Tibial nerve (tissue), 4 donors: ENCODE data around the gene EFCAB14. TPM values are rescaled to one million over a fixed set of nuclear protein-coding genes. Genes with fewer than 3 reads are reported as not detected.
"Not testable (repeated sequence)": the region's sequence is repeated elsewhere in the genome, so short reads cannot be mapped to it uniquely, and the experiment has no call there.

Source experiments
- DNase-seq, 2 donors: peaks; one replicate each; pipeline ENCODE4 v3.0.0-alpha.2; 2019; ENCODE audit warnings: low spot score in 2 of 2
- H3K27ac ChIP-seq, 4 donors: fragments of 200-600 bp; sonication (generic) in 3 of 4; one replicate each; pipeline ENCODE4 v1.5.1; 2017 to 2019; ENCODE audit warnings: mild to moderate bottlenecking in 1 of 4
- H3K27me3 ChIP-seq, 2 donors: fragments of 200-600 bp; sonication (generic) in 1 of 2; one replicate each; pipeline versions ENCODE4 v1.5.1 to v1.6.0; 2017 to 2019
- H3K36me3 ChIP-seq, 3 donors: fragments of 200-600 bp; sonication (generic); one replicate each; pipeline ENCODE4 v1.5.1; 2018 to 2019
- H3K4me1 ChIP-seq, 4 donors: fragments of 200-600 bp; sonication (generic) in 3 of 4; one replicate each; pipeline ENCODE4 v1.5.1; 2017 to 2019
- H3K4me3 ChIP-seq, 4 donors: fragments of 200-600 bp; sonication (generic) in 3 of 4; one replicate each; pipeline ENCODE4 v1.5.1; 2017 to 2019; ENCODE audit warnings: mild to moderate bottlenecking in 1 of 4, moderate library complexity in 1 of 4
- H3K9me3 ChIP-seq, 4 donors: fragments of 200-600 bp; sonication (generic) in 3 of 4; one replicate each; pipeline ENCODE4 v1.5.1; 2017 to 2019
- CTCF ChIP-seq, 5 experiments: fragments of 200-600 bp in 3 of 5; fragments of 450-650 bp in 2 of 5; sonication (generic) in 3 of 5; IDR thresholded peaks; one replicate each; pipeline ENCODE4 v1.5.1; 2016 to 2019; ENCODE audit warnings: antibody characterized with exemption in 5 of 5, mild to moderate bottlenecking in 3 of 5, moderate library complexity in 2 of 5
- EP300 ChIP-seq, 2 donors: sonication (generic); formaldehyde crosslinking; IDR thresholded peaks; one replicate each; pipeline ENCODE4 v1.6.1; 2017; ENCODE audit warnings: antibody characterized with exemption in 2 of 2, mild to moderate bottlenecking in 1 of 2
- POLR2A ChIP-seq, 2 donors: fragments of 450-650 bp; IDR thresholded peaks; one replicate each; pipeline ENCODE4 v1.6.1; 2017; ENCODE audit warnings: antibody characterized with exemption in 2 of 2, mild to moderate bottlenecking in 2 of 2, moderate library complexity in 2 of 2
- WGBS, 2 donors: methylation state at CpG; one replicate each; pipeline ENCODE4 v1.1.5; 2018; 5-methylcytosine and 5-hydroxymethylcytosine counted together
- total RNA-seq, 4 donors: library from RNA; depleted of rRNA; stranded (reverse); fragments of >200 nt; gene quantifications; one replicate each; pipeline ENCODE4 v1.1.0, GENCODE V29; 2016

Gene EFCAB14
- total RNA-seq, 4 donors from 2014 or later, result 81.0 to 106 (median 97.0) TPM

GRCh38 chr1:46721686-46722205, 2.8 kb upstream of the EFCAB14 start:
- no peak overlapping the region for H3K4me3 ChIP-seq
- TF ChIP-seq POLR2A (IDR thresholded peaks at IDR 0.05) (no peak), EP300 (IDR thresholded peaks at IDR 0.05) (no peak), CTCF (IDR thresholded peaks at IDR 0.05) (no peak)
- DNase-seq, result no peak
- H3K36me3 ChIP-seq, result no peaks in the 10 kb centered on the region
- H3K4me1 ChIP-seq, result peaks cover 4 to 26% (median 18%) of the 10 kb centered on the region in 4 donors
- no peak overlapping the region for H3K27ac ChIP-seq
- H3K27me3 ChIP-seq, result no peaks in the 10 kb centered on the region
- no peaks in the 10 kb centered on the region for H3K9me3 ChIP-seq
- WGBS, 2 donors, result 61 to 85% methylated on average over 3 of the region's 3 CpGs

GRCh38 chr1:46721204-46721603, 2.3 kb upstream of the EFCAB14 start:
- 81 to 96% methylated on average over 1 of the region's 1 CpG for WGBS, 2 donors
- TF ChIP-seq CTCF (IDR thresholded peaks at IDR 0.05), result no peak
- TF ChIP-seq POLR2A (IDR thresholded peaks at IDR 0.05), result no peak
- TF ChIP-seq EP300 (IDR thresholded peaks at IDR 0.05), result no peak
- H3K4me3 ChIP-seq, result no peak overlapping the region
- H3K27me3 ChIP-seq, result no peaks in the 10 kb centered on the region
- H3K27ac ChIP-seq, result no peak overlapping the region
- H3K4me1 ChIP-seq, result peaks cover 4 to 32% (median 21%) of the 10 kb centered on the region in 4 donors
- DNase-seq, result no peak
- no peaks in the 10 kb centered on the region for H3K9me3 ChIP-seq
- H3K36me3 ChIP-seq, result no peaks in the 10 kb centered on the region

DNA sequence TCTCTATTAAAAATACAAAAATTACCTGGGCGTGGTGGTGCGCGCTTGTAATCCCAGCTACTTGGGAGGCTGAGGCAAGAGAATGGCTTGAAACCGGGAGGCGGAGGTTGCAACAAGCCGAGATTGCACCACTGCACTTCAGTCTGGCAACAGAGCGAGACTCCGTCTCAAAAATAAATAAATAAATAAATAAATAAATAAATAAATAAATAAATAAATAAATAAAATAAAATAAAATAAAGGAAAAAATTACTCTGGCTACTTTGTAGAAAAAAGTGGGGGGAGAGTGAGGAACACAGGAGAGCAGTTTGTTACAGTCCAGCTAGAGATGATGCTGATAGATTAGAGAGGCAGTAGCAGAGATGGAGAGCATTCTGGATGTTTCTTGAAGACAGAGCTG, 1.4 kb upstream of the EFCAB14 start:
- H3K9me3 ChIP-seq, H3K27ac ChIP-seq, H3K4me3 ChIP-seq, DNase-seq, H3K27me3 ChIP-seq, H3K36me3 ChIP-seq: not testable (repeated sequence)
- 92 to 96% methylated on average over 8 of the region's 8 CpGs for WGBS, 2 donors
- peaks cover 4 to 37% (median 21%) of the 10 kb centered on the region in 4 donors for H3K4me1 ChIP-seq

GRCh38 chr1:46719689-46720088, 775 bp upstream of the EFCAB14 start:
- no peak for TF ChIP-seq EP300 (IDR thresholded peaks at IDR 0.05)
- TF ChIP-seq CTCF (IDR thresholded peaks at IDR 0.05), result no peak
- TF ChIP-seq POLR2A (IDR thresholded peaks at IDR 0.05), result no peak
- H3K4me3 ChIP-seq, result peak overlapping the region in 3 of 4 donors; percentile 84 to 97 (median 96)
- H3K9me3 ChIP-seq, result no peaks in the 10 kb centered on the region
- WGBS, 2 donors, result 12 to 18% methylated on average over 3 of the region's 3 CpGs
- H3K27me3 ChIP-seq, result no peaks in the 10 kb centered on the region
- peak overlapping the region; percentile 77 to 94 (median 92) for H3K27ac ChIP-seq
- H3K4me1 ChIP-seq, result peaks cover 4 to 35% (median 21%) of the 10 kb centered on the region in 4 donors
- H3K36me3 ChIP-seq, result peaks cover 0 to 12% (median 0%) of the 10 kb centered on the region in 3 donors
- no peak for DNase-seq

DNA sequence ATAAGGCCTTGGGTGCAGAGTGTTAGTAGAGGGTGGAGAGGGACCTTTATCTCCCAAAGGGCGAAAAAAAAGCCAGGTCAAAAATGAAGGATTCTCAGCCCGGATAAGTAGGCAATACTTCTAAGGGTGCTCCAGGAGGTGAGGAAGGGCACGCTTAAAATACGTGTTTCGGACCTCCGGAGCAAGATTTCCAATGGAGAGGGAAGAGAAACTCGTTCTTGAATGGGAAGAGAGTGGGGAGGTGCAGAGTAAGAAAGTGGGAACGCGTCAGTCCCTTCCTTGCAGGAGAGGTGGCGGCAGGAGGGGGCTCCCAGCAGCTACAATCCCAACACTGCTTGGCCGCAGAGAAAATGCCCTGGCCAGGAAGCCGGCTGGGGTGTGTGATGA, 581 bp downstream of the EFCAB14 start:
- TF ChIP-seq CTCF (IDR thresholded peaks at IDR 0.05) (no peak), EP300 (IDR thresholded peaks at IDR 0.05) (no peak), POLR2A (IDR thresholded peaks at IDR 0.05) (no peak)
- Histone ChIP-seq H3K27ac (peak overlapping the region; percentile 77 to 94 (median 92)), H3K27me3 (no peaks in the 10 kb centered on the region), H3K9me3 (no peaks in the 10 kb centered on the region), H3K4me3 (peak overlapping the region; percentile 84 to 98 (median 96)), H3K4me1 (peaks cover 4 to 39% (median 21%) of the 10 kb centered on the region in 4 donors), H3K36me3 (peaks cover 0 to 21% (median 0%) of the 10 kb centered on the region in 3 donors)
- DNase-seq, result no peak
- WGBS, 2 donors, result 2 to 4% methylated on average over 12 of the region's 12 CpGs
